H1 (cell line): Measurements from ENCODE around the gene SIX3.

ENCODE experiments used
- CHD1 ChIP-seq: IDR thresholded peaks from 2 replicates; pipeline ENCODE4 v1.6.1; 2012; ENCODE audit warnings: low read depth, low read length, improper control_type of control experiment
- CHD2 ChIP-seq: IDR thresholded peaks from 2 replicates; pipeline ENCODE4 v1.6.1; 2012; ENCODE audit warnings: low read length, improper control_type of control experiment
- E2F6 ChIP-seq: IDR thresholded peaks from 2 replicates; pipeline ENCODE4 v1.6.1; 2012; ENCODE audit warnings: inconsistent platforms
- GABPA ChIP-seq: IDR thresholded peaks from 2 replicates; pipeline ENCODE4 v1.6.1; 2011; ENCODE audit warnings: mild to moderate bottlenecking, low read length, moderate library complexity, borderline replicate concordance; ENCODE audit not compliant: insufficient read depth
- POLR2A ChIP-seq, 2 experiments: IDR thresholded peaks; 1 replicate in 1 of 2; 2 replicates in 1 of 2; pipeline ENCODE4 v1.6.1; 2011; ENCODE audit warnings: low read depth in 2 of 2, low read length in 2 of 2, mild to moderate bottlenecking in 2 of 2; ENCODE audit errors: control extremely low read depth in 1 of 2
- POLR2AphosphoS5 ChIP-seq: IDR thresholded peaks from 2 replicates; pipeline ENCODE4 v1.6.1; 2011; ENCODE audit warnings: low read depth, low read length
- RBBP5 ChIP-seq: IDR thresholded peaks from 2 replicates; pipeline ENCODE4 v1.7.1; 2012; ENCODE audit warnings: low read depth, mild to moderate bottlenecking, inconsistent platforms, low read length, moderate library complexity, borderline replicate concordance
- TF ChIP-seq, protein P1 (sequence below), 3 experiments: IDR thresholded peaks; 1 replicate in 2 of 3; 2 replicates in 1 of 3; pipeline versions ENCODE4 v1.5.1 to v1.6.1; 2011; ENCODE audit warnings: low read length in 3 of 3, mild to moderate bottlenecking in 3 of 3, inconsistent platforms in 2 of 3, low read depth in 1 of 3, moderate library complexity in 1 of 3; ENCODE audit not compliant: insufficient read depth in 1 of 3; ENCODE audit errors: control extremely low read depth in 1 of 3

DNA sequence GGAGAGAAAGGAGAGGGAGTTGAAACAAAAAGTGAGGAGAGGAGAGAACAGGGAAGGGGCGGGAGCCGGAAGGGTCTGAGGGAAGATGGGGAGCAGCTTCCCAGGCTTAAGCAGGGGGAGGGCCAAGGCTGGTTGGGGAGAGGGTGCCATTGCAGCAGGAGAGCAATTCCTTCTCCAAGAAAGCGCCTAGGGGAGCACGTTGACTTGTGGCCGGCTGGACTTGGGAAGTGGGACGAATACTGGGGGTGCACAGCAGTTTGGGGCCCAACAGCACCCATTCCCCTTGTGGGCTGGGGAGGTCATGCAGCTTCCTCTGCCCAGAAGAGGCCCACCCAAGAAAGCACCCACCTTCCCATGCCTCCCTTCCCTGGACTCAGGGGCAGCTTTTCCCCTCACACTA, 9.6 kb downstream of the SIX3 start:
- TF ChIP-seq, protein P1, sequence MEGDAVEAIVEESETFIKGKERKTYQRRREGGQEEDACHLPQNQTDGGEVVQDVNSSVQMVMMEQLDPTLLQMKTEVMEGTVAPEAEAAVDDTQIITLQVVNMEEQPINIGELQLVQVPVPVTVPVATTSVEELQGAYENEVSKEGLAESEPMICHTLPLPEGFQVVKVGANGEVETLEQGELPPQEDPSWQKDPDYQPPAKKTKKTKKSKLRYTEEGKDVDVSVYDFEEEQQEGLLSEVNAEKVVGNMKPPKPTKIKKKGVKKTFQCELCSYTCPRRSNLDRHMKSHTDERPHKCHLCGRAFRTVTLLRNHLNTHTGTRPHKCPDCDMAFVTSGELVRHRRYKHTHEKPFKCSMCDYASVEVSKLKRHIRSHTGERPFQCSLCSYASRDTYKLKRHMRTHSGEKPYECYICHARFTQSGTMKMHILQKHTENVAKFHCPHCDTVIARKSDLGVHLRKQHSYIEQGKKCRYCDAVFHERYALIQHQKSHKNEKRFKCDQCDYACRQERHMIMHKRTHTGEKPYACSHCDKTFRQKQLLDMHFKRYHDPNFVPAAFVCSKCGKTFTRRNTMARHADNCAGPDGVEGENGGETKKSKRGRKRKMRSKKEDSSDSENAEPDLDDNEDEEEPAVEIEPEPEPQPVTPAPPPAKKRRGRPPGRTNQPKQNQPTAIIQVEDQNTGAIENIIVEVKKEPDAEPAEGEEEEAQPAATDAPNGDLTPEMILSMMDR (IDR thresholded peaks at IDR 0.05; ENCODE audit: control extremely low read depth in 1 of 3, insufficient read depth in 1 of 3, low read depth in 1 of 3, low read length in 3 of 3): peak in 1 of 3 experiments; percentile 3; a peak in 1 of 4 replicates
- TF ChIP-seq POLR2A (IDR thresholded peaks at IDR 0.05; ENCODE audit: control extremely low read depth in 1 of 2, low read depth in 2 of 2, low read length in 2 of 2) (no peak), RBBP5 (no peak), CHD1 (no peak), E2F6 (no peak), CHD2 (no peak), POLR2AphosphoS5 (no peak), GABPA (no peak)
